ENCODE data around the gene PRKAA1.
"Not testable (repeated sequence)": the region's sequence is repeated elsewhere in the genome, so short reads cannot be mapped to it uniquely, and the experiment has no call there.

The PRKAA1 gene

DNA sequence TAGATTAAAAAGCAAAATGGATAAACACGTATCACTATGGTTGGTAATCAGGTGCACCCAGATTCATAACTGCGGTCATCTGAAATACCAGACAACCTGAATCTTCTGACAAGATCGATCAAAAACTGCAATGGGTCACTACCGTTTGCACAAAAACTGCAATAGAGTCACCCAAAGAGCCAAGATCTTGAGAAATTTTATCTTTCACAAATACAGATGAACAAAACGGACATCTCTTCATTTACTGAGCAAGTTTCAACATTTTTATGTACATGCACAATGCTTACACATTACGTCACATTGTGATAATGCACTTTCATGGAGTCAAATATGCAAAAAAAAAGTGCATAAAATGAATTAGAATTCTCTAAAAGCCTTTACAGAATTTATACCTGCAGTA is 18.6 kb downstream of the PRKAA1 start:
- no peak for DNase-seq

DNA sequence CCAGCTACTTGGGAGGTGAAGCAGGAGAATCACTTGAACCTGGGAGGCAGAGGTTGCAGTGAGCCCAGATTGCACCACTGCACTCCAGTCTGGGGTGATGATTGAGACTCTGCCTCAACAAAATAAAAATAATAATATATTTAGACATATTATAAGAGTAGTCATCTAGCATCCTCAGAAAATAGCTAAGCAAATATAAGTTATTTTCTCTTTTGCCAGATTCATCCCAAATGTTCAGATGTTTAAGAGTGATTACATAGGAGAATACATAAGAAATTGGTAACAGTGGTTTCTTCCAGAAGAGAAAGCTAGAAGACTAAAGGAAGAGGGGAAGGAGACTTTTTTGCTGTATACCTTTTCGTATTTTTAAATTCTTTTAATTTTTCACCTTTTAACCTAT is 20.0 kb downstream of the PRKAA1 start:
- DNase-seq, result no peak

DNA sequence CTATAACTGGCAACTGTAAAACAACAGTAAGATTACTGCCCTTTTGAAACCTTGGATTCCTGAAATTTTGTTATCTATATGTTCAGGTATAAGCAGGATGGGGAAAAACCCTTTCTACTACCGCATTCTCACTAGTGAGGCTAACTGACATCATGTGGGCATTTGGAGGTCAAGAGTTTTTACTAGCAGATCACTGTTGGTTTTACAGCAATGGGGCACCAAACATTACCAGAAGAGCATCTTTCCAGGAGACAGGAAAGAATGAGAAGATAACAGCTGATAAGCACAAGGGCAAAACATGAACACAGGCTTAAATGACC is 21.6 kb downstream of the PRKAA1 start:
- no peak for DNase-seq

DNA sequence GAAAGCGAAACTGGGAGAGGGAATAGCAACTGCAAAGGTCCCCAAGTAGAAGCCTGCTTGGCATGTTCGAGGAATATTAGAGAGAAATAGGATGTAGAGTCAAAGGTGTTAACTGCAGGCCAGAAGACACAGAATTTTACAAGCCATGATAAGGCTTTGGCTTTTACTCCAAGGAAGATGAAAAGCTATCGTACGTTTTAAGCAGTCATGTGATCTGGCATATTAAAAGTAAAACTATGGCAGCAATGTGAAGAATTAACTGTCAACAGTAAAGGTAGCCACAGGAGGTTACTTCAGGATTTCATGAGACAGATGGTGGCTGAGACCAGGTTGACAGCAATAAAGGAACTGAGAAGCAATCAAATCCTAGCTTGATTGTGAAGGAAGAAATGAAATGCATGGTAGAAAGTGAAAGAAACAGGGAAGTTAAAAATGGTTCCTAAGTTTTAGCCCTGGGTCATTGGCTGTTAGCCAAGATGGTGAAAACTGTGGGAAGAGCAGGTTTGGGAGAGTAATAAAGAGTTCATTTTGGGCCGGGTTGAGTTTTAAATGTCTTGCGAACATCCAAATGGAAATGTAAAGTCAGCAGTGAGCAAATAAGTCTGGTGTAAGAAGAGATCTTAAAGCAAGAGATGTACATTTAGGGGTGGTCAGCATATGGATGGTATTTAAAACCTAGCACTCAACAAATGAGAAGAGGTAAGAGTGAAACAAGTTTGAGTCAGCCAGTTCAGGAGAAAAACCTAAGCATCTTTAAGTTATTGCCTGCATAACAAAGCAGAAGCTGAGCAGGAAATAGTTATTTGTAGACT is 22.1 kb downstream of the PRKAA1 start:
- DNase-seq, result no peak

DNA sequence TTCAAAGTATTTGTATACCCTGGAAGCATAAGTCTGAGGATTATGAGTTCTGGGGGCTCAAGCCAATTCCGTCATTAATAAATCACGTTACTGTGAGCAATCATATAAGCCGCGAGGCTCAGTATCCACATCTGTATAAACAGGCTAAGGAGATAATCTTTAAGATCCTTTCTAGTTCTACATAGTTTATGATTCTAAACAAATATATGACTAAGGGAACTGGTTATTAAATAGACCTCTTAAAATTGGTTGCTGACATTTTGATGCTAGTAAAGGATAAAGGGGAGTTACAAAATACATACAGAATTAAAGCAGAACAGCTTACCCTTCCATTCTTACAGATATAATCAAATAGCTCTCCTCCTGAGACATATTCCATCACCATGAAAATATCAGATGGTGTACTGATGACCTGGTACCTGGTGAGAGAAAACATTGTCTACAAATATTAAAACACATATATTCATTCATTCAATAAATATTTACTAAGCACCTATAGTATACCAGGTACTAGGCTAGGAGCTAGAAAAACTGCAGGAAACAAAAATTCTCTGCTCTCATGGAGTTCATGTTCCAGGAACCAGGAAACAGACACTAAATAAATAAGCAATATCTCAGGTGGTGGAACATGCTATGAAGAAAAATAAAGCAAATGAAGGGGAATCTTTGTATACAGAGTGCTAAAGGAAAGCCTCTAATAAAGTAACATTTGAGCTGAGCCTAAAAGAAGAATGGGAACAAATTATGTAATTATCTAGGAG is 22.9 kb downstream of the PRKAA1 start:
- no peak for DNase-seq

DNA sequence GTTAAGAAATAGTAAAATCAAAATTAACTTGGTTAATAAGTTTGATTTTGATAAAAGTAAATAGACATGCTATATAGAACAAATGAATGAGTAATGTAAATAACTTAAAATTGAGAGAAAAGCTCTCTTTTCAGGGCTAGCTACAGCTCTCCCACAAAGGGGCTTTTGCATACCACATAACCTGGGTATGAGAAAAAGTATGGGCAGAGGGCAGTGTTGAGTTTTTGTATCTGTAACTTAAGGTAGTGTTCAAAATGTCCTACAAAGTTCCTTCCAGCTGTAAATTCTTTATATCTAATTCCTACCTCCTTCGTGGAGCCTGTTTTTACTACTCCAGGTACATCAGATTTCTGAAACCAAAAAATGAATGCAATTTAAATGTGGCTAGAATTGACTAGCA is 23.6 kb downstream of the PRKAA1 start:
- no peak for DNase-seq

DNA sequence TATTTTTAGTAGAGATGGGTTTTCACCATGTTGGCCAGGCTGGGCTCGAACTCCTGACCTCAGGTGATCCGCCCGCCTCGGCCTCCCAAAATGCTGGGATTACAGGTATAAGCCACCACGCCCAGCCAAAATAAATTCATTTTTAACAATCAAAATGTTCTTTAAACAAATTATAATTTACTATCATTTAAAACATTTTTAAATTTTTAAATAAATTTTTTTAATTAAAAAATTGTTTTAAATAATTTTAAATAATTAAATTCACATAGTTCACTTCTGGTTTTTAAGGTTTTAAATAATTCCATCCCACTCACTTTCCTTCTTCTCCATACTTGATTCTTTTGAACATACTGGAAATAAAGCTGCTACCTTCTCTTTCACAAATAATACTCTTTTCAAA is 27.4 kb downstream of the PRKAA1 start:
- no peak for DNase-seq

DNA sequence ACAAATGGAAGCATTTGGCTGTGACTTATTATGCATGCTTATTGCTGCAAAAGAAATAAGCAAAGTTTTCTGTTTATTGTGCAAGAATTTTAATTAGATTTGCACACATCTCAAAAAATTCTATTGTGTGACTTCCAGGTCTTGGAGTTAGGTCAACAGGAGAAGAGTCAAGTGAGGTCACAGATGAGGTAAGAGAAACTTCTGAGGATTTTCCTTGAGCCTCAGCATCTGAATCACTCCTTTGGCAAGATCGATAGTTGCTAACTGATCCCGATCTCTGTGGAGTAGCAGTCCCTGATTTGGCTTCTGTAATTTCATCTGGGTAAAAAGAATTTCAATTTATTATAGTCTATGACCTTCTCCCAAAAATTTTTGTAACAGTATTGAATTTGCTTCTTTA is 35.5 kb downstream of the PRKAA1 start:
- DNase-seq, result no peak

DNA sequence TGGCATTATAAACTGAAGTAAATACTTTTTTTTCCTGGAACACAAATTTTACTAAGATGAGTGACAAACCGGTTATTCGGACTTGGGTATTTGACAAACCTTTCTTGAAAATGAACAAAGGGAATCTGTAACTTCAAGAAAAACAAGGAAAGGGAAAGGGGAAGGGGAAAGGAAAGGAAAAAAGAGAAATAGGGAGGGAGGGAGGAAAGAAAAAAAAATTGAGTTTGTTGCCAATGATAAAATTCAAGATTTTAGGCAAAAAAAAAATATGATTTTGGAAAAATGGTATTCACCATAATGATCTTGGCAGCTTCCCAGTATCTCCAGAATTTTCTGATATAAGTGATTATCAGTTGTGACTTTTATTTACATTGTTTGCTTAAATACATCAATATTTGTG is 40.8 kb downstream of the PRKAA1 start:
- no peak for DNase-seq

DNA sequence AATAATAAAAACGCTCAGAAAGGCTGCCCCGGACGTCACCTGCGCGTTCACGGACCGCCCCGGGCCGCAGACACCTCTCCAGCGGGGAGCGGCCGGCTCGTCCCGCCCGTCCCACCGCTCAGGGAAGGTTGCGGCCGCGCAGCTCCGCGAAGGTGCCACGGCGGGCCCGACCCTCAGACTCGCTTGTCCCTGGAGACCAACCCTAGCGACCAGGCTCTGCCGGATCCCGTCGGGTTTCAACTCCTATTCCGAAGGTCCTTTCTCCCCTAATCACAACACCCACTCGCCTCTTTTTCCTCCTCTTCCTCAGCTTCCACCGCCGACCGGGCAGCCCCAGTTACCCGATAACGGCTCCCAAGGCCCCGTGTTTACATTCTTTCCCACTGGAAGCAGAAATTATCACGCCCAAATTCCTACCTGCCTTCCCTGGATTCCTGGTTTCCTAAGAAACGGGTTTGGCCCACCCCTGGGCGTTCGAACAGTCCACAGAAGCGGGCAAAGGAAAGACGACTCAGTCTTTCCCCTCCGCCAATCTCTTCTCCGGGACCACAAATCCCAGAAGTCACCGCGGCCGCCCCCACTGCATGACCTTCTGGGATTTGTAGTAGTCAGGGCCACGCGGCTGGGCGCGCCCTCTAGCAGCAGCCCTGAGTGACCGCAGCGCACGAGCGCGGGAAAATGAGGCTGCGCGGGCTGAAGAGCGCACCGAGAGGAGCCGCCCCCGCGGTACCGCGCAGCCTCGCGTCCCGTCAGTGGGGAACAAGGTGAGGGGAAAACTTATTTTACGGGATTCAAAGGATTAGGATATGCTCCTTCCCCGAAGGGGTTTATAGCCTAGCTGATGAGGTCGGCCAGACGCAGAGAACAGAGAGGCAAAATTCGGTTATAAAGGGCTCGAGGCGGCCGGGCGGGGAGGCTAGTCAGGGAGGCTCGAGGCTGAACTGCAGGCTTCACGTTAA is 42.5 kb downstream of the PRKAA1 start, which contains the start of gene TTC33:
Gene TTC33 (minus strand): TSS at position 555 of the 959 bp plus-strand sequence. CDS start 8,943 bp downstream, outside the sequence.
- peak; percentile 94 to 99 for DNase-seq

DNA sequence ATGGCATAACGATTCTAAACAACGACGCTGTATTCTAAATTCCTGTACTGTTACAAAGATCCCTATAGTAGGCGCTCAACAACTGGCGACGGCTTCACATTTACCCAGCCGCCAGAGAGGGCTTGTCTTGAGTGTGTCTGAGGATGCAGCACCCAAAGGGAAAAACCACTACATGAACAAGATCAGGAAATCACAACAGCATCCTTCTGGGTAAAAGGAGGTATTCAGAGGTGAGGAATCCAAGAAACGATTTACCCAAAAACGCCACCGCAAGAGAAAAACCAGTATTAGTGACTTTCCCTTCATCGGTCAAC is 43.1 kb downstream of the PRKAA1 start:
- peak; percentile 81 to 90 for DNase-seq

DNA sequence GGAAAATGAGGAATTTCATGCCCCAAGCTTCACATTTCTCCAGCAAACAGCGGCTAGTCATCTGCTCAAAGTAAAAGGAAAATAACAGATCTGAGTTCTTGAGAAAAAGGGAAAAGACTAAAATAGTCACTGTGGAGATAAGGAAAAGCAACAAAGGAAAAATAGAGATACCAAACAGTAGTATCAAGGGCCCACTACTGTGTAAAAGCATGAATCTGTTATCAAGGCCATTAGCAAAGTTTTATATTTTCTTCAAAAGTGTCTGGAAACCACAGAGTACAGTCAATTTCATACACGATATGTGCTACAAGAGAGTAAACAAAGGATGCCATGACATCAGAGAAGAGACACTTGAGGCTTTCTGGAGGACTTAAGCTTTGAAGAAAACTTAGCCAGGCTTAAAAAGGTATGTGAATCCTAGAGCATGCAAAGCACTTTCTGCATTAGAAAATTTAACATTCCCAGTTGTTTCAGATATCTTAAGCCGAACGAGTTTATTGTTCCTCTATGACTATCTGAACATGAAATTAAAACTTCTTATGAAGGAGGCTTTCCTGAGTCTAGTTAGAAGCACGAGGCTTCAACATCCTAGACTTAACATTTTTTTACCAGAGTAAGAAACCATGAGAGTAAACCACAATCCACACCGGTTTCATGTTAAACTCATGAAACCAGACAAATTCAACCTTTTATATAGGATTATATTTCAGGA is 43.6 kb downstream of the PRKAA1 start:
- peak in 1 of 2 experiments; percentile 29 for DNase-seq

DNA sequence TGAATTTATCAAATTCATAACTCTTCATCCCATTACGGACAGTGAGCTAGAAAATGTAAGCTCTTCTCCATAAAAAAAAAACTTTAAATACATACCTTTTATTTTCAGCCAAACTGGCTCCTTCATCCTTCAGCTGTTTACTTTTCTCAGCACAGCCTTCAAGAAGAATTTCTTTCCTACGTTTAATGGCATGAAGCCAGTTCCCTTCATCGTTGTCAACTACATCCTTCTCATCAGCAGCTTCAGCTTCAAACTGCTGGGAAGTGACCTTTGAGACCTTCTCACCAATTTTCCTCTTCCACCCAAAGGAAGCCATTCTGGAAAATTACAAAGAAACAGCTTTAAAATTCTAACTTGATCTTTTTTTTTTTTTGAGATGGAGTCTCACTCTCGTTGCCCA is 51.5 kb downstream of the PRKAA1 start:
- DNase-seq, result no peak

DNA sequence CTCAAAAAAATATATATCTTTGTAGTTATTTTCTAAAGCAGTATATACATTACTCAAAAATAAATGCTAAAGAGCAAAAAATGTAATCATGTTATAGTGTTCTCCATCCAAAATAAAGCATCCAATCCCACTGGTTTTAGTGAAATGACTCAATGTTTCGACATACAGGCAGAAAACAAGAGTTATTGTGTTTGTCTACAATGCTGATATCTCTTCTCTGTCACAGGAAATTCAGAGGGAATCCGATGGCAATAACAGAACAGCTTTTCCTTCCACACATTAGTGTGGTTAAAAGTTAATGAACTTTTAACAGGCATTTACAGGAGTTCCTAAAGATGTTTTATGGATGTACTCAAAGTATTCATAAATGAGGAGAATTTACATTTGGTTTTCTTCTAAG is 54.4 kb downstream of the PRKAA1 start:
- DNase-seq, result no peak

DNA sequence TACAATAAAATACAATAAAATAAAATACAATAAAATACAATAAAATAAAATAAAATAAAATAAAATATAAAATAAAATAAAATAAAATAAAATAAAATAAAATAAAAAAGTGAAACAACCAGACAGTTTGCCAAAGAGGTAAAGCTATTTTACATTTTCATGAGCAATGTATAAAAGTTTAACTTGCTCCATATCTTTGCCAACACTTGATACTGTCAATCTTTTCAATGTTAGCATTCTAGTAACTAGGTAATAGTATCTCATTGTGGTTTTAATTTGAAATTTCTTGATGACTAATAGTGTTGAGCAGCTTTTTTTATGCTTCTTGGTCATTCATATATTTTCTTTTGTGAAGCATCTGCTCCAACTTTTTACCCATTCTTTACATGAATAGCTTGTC is 59.7 kb downstream of the PRKAA1 start:
- DNase-seq, result no peak

DNA sequence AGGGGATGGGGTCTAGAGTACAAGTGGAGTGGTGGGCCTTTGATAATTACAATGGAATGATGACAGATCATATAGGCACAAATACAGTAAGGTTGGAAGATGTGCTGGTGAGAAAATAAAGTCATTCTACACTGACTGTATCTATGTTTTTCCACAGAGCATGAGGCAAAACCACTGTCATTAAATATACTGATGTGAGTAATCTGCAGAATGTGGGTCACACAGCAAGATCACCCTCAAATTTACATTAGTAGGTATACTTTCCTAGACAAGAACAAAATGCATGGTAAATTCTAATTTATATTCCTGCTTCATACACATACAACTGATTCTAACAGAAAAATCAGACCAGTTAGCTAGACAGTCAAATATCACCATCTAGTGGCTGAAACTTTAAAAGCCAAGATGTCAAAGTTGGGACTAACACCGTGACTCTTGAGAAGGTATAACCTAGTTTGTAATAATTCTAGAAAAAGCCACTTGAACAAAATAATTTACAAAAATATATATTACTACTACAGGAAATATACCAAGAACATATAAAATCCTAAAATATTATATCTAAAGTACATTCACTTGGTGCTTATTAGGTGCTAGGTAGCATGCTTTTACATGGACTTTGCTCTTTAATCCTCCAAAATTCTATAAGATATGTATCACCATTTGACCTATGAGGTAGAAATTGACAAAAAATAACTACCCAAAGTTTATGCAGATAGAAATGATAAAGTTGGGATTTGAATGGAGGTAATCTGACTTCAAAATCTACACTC is 61.9 kb downstream of the PRKAA1 start:
- DNase-seq, result peak; percentile 50 to 79

DNA sequence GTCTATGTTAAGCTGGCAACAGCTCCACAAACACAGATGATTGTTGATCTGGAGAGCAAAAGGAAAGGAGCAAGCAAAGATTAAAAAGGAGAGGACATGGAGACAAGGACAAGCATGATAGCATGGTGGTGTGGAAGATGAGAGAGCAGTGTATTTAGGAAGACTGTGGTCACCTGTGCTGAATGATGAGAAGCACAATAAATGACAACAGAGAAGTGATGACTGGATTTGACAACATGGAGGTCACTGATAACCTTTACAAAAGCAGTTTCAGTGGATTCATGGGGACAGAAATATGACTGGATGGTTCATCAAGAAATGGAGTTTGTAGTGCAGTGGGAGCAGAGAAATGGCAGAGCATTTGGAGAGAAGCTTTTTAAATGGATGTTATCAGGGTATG is 62.6 kb downstream of the PRKAA1 start:
- DNase-seq, result no peak

DNA sequence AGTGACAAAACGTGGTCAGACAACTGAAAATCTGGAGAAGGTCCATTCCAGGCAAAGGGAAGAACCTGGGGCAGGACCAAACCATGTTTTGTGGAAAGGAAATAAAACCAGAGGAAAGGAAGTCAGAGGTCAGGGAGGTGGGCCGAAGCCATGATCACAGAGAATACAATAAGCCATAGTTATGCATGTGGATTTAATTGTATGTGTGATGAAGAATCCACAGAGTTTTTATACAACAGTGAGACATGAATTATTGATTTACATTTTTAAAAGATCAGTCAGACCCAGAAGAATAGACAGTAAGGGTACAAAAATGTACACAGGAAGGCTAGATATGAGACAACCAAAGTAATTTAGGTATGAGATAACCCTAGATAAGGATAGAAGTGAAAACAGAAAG is 63.2 kb downstream of the PRKAA1 start:
- DNase-seq, result no peak

DNA sequence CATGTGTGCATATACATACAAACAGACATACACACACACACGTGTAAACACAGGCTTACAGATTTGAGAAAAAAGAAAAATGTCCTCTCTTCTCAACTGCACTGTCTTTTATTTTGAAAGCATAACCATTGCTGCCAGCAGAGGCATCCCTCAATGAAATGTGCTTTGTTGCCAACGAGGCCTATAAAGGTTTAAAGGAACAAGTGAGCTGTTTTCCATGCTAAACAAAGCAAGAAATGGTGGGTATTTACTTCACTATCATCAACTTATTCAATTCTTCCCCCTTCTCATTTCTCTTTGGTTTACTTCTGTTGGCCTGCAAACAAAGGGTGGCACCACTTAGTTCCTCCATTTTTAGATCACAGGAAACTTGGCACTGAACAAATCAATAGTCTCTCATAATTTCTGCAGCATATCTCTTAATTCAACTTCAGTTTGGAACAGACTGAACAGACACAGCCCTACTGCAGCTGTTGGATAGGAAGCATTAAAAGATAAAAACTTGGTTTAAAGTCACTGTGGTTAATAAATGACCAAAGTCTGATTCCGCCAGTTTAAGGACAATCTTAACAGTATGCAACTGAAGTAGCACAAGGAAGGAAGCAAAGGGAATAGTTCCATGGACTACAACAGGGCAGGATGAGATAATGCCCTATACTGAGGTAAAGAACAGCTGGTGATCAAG is 64.2 kb downstream of the PRKAA1 start:
- DNase-seq, result no peak

DNA sequence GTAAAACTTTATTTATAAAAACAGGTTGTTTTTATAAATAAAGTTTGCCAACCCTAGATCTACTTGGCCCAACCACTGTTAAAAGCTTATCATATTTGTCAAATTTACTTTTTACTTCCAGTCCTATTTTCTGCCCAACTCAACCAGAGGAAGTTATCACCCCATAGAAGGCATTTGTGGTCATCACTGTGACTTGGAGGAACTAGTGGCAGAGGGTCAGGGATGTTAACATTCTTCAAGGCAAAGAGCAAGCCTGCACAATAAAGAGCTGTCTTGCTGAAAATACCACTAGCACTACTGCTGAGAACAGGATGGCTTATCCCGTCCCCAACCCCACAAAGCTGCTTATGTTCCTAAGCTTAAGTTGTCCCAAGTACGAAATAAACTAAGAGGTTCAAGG is 64.7 kb downstream of the PRKAA1 start:
- no peak for DNase-seq

DNA sequence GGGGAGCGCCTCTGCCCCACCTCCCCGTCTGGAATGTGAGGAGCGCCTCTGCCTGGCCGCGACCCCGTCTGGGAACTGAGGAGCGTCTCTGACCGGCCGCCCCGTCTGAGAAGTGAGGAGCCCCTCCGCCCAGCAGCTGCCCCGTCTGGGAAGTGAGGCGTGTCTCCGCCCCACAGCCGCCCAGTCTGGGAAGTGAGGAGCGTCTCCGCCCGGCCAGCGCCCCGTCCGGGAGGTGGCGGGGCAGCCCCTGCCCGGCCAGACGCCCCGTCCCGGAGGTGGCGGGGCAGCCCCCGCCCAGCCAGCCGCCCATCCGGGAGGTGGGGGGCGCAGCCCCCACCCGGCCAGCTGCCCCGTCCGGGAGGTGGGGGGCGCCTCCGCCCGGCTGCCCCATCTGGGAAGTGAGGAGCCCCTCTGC is 75.7 kb downstream of the PRKAA1 start:
- DNase-seq, result not testable (repeated sequence)
